NCI-H1092 treated with DMSO at 0.1 percent for 48 hours (cell line): Measurements from ENCODE around the gene TCERG1L.

Source experiments
- DNase-seq: peaks from one replicate; lab custom pipeline; 2025; lab: John Stamatoyannopoulos, UW

Gene TCERG1L

DNA sequence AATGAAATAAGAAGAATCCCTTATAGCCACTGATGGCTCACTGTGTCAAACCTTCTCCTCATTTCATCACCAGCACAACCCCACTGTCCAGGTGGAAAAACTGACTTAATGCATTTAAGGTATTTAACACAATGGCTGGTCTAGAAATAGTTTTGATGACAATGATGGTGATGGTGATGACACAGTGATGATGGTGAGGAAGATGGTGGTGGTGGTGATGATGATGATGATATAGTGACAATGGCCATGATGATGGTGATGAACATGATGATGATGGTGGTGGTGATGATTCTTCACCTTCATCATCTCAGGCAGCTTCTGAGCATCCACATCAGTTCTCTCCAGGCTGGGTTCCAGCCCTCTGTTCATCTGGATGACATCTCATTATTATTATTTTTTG, 186.6 kb downstream of the TCERG1L start:
- DNase-seq: no peak

DNA sequence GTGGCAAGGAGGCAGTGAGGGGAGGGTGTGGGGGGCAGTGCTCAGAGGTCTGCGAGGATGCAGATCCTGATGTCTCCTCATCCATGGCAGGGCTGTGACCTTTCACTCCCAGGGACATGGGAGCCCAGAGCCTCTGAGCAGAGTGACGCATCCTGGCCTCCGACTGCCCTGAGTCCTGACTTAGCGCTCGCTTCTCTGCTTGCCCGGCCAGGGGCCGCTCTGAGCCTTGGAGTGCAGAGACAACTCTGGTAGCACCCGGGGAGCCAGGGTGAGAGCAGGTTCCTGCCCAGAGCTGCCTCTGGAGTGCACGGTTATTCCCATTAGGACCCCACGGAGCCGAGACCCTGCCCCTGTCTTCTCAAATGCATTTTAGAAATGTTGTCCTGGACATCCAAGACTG, 188.0 kb downstream of the TCERG1L start:
- no peak for DNase-seq

DNA sequence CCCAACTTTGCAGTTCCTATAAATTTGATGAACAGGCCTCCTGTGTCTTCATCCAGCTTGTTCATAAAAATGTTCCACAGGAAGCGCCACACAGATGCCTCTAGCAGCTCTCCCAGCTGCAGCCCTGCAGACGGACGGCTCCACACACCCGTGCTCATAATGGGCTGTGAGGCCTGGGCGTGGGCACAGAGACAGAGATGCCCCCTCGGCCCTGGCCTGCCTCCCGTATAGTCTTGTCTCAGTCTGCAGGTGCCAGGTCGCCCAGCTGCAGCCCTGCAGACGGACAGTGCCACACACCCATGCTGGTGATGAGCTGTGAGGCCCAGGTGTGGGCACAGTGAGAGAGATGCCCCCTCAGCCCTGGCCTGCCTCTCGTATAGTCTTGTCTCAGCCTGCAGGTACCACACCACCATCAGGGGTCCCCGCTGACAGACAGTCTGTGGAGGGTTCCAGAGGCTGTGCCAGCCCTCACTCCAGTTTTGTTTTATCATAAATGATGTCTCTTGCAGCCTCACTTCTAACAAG, 189.9 kb downstream of the TCERG1L start:
- DNase-seq: no peak

DNA sequence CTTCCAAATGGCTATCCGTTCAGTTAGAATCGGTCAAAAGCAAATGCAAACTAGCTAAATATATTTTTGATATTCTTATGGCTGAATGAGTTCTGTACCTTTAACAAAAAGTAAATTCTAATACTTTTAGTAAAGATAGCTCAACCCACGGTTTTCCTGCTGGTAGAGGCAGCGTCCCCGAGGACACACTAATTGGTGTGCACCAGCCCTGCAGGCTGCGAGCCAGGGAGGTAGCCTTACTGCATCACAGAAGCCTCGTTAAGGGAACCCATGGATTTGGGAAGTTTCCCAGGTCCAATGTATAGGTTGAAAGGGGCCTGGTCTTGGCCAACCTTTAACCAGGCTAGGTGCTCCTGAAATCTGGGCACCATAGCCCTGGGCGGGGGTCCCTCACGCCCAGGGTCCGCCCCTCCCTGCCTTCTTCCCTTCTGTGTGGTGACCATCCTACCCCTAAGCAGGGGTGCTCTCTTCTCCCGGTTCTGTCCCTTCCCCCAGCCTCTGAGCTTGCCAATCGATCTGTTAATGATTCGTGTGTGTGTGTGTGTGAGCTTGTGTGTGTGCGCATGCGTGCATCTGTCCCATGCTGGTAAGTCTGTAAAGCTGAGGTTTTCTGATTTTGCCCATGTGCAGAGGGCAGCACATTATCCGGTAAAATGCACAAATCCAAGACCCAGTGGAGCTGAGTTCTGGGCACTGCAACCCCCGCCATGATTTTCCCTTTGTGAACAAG, 191.7 kb downstream of the TCERG1L start:
- no peak for DNase-seq

DNA sequence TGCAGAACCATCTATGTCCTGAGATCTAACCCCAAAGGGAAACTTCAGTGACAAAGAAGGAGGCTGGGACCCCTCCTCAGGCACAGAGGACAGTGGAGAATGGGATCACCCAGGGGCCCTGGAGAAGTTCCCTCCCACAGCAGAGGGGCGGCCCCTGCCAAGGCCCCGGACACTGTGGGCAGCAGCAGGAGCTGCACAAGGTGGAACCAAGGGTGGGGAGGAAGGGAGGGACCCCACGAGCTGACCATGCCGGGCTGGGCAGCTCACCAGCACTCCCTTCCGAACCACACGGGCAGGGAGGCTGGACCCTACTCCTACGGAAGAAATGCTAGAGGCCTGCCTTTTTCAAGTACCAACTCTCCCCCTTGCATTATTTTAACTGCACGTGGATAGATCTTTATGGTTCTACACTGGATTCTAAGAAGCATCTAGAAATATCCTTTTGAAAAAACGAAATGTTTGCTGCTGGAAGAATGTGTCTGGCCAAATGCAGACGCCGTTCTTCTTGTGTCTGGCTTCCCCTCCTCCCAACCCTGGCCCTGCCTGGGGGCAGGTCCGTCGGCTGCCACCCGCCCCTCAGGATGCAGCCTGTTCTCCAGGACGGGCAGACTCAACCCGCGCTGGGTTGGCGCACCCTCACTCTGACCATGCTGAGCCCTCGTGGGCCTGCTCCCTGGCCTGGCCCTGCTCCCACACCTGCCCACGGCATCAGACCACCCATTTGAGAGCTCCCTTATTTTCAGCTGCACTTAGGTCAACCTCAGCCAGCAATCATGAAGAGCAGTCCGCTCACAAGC, 193.9 kb downstream of the TCERG1L start:
- no peak for DNase-seq

DNA sequence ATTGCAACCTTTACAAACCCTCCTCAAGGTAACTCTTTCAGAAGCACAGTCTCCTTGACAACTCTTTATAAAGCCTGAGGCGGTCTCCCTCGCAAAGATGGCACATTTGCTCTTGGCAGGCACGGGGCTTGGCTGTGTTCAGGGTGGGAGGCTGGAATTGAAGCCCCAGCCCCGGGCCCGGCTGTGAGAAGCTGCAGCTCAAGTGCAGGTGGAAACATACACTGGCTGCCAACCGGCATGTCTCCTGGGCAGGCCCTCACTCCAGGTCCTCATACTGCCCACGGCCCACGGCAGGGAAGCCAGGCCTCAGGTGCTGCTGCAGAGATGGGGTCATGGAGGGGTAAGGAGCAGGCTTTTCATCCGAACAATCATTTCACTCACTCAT, 194.5 kb downstream of the TCERG1L start:
- DNase-seq: no peak

DNA sequence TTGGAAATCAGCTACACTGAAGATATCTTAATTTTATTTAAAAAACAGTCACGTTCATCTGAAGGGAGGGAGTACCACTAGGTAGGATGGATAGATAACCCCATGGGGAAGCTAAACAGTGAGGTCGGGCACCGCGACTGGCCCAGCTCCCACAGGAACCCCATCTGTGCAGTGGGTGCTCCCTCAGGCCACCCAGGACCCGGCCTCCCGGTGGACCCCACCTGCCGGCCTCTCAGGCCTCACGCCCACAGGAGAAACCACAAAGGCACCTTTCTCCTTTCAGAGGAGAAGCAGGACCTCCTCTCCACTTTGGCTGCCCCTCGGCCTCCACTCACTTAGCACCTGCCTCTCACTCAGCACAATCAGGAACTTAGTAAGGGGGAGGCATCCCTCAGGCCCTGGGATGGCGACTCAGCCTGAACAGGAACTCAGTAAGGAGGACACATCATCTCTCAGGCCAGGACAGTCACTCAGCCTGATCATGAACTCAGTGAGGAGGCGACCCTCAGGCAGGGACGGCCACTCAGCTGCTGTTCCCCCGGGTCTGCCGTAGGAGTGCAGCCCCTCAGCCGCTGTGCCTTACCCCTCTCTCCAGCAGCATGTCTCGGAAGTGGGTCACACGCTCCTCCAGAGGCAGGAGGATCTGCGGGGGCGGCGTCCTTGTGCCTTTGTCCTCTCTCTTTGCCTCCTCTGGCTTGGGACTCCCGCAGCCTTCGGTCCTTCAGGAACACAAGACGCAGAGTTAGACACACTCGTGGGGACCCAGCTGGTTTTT, 195.1 kb downstream of the TCERG1L start:
- DNase-seq: no peak

DNA sequence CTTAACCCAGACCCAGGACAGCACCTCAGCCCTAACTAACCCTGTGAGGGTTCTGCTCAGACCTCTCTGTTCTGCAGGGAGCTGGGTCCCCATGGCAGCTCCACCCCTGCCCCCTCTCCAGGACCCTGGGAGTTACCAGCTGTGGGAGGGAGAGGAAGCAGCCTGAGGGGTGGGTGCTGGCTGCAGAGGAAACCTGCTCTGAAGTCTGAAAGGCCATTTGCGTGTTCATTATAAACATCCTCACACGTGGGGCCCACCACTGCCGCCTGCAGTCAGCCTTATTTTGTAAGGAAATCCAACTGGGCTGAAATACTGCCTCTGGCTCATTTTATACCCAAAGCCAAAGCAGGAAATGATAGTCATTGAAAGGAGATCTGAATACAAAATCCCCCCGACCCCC, 195.7 kb downstream of the TCERG1L start:
- no peak for DNase-seq

DNA sequence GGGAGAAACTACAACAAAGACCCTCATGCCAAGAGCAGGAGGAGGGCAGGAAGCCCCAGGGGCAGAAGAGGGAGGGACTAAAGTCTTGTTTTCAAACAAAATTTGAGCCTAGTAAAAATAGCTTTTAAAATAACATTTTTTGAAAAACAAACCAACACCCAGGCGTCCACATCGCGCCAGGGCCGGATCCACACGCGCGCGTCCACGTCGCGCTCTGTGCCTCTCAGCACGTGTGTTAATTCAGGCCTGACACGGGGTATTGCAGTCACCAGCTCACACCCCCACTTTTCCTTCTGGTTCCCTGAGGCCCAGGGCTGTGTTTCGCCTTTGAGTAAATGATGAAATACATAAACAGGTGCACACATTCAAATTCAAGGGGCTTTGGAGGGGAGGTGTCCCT, 196.2 kb downstream of the TCERG1L start:
- DNase-seq: no peak

DNA sequence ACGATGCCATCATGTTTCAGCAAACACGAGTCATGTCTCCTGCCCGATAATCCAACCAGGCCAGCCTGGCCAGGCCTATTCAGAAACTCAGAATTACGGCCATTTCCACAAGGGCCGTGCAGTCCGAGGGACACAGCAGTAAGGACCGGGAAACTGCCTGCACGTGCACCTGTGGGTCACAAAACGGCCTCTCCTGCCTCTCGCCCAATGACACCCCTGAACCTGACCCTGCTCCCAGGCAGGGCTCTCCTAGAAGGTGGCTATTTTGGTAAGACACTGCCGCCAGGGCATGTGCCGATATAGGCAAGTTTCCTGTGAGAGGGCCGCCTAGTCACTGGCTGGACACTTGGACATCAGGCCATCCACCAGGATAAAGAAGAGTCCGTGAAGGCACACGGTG, 196.7 kb downstream of the TCERG1L start:
- no peak for DNase-seq

DNA sequence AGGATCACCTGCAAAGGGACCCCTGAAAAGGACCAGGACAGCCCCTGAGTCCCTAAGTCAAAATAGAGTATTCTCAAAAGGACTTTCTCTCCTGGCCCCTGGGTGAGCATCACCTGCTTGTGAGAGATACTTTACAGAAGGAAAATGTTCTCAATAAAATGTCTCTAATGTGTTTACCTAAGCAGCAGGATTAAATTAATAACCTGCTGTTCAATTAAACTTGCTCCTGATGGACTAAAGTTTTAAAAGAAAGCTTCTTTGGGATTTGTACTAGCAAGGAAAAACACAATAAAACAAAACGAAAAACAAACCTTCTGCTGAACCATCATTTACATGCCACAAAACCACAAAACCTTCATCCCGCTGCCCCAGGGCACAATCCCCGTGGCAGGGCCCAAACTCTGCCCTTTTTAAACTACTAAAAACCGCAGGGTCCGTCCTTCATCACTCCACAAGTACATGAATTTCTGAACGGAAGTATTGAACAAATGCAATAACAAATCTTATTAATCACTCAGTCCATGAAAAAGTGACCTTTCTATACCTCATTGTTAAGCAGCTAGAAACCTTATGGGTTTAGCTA, 197.7 kb downstream of the TCERG1L start:
- DNase-seq: no peak

DNA sequence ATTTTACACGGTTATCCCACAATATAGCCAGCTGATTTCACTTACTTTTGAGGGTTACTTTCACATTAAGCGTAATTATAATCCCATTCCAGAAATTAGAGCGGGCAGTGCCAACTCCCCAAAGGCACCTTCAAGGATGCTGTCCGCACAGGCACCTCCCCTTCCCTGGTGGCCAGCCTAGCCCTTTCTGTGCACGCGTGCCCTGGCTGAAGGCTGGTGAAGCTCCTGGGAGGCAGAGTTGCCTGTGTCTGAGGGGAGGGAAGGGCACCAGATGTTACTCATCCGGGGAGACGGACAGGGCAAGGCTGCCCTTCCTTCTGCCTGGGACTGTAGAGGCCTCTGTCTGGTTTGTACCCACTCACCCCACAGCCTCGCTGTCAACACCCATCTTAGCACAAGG, 198.4 kb downstream of the TCERG1L start:
- no peak for DNase-seq

DNA sequence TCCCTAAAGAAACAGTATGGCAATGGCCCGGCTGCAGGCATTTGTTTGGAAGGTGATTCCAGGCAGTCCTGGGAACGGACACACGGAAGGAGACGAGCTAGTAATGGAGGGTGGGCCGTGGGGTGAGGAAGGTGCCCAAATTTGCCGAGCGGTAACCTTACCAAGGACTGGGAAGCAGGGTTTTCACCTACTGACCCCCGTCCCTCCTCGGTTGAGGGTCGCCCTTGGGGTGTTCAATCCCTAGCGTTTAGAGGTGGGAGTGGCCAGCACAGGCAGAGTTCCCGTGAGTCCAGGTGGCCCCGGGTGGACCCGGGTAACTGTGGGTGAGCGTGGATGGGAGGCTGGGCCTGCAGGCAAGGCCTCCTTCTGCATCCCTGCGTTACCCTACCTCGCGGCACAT, 198.8 kb downstream of the TCERG1L start:
- DNase-seq: no peak

DNA sequence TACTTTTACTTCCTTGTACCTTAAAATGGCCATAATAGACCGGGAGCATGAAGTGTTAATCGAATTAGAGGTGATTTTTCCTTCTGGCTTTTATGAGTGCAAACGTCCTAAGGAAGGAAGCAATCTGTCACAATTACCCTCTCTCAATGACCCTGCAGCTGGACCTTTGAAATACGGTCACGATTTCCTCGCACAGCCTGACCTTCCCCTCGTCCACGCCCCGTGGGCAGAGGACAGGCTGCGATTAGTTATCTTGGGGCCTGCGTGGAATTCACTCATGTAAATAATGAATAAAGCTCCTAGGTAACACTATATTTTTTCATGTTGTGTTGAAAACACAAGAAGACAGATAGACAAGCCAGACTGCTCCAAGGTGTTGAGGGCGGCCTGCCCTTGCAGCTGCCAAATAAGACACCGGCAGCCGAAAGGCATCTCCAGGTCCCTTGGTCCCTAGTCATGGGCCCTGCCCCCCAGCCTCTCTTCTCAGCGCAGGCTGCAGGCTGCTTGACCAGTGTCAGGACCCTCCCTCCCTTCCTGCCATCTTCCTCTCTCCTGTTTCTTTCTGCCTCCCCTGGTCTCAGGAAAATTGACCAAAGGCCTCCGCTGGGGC, 199.9 kb downstream of the TCERG1L start:
- no peak for DNase-seq

DNA sequence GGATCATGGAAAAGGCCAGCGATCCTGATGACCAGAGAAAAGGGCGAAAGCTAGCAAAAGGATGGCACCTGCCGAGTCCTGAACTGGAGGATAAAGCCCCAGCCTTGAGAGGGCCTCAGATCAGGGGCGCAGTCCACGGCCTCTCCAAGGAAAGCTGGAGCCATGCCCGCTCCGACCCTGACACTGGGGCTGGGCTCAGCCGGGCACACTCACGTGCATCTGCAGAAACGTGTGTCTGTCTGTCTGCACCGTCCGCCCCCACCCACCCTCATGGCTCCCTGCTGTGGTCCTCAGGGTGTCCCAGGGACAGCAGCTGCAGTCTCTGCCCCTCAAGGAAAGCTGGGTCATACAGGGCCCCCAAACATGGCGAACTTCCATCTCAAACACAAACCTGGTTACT, 200.5 kb downstream of the TCERG1L start:
- no peak for DNase-seq

DNA sequence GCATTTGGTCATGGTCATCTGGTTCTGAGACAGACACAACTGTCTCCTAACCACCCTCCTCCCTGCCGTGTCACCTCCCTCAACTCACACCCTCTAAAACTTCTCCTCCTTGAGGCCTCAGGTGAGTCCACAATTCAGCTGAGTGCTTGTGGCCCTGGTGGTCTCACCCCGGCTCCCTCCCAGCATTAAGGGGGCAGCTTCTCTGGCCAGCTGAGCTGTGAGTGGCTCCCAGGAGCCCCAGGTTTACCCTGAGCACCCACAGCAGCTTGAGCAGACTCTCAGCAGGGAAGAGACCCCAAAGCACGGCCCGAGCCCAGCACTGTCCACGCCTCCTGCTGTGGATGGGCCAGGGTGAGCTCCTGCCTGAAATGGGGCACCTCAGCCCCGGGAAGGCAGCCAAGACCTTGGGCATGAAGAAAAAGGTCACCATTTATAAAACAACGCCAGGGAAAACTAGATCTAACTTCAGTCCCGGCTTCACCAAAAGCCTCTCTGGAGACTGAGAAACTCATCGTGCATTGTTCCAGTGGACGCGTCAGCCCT, 201.2 kb downstream of the TCERG1L start:
- DNase-seq: no peak

DNA sequence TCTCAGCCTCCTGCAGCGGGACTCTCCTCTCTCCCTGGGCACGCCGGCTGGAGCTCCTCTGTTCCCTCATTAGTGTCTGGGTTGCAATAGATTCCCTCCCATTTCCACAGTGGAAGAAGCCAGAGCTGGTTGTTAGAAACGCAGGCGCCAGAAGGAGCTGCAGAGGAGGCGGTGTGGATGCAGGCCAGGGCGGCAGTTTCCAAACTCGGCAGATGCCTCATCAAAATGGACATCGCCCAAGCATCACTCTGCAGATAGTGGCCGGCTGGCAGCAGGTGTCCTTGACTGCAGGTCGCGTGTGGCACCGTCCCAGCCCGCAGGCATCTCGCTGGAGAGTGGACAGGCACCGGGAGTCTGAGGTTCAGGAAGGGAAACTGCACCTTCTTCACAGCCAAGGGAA, 201.8 kb downstream of the TCERG1L start:
- DNase-seq: no peak

DNA sequence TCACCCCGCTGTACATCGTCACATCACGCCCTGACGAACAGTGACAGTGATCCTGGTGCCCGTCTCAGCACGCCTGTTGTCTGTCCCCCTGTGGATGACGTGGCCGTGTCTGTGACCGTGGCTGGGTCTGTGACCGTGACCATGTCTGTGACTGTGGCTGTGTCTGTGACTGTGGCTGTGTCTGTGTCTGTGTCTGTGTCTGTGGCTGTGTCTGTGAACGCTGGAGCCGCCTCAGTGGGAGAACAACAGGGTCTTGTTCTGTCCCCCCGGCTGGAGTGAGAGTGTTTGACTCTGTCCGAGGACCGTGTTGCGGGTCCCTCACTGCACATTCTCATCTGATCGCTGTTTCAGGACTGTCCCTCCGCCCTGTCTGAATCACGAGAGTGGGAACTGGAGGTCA, 202.2 kb downstream of the TCERG1L start:
- DNase-seq: no peak

DNA sequence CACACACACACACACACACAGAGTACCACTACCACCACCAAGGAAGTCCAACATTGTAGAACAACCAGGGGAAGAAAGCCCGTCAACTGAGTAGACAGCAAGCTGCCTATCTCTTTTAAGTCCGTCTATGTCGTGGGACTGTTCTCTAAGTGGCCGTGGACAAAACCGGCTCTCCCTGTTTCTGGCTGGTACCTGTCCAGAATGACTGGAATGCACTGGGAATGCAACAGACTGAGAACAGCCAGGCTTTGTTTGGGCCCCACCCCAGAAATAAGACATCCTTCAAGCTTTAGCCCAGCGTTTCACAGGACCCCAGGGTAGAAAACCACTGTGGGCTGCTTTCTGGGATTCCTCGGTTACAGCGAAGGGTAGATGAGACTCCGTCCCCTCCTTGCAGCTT, 203.6 kb downstream of the TCERG1L start:
- DNase-seq: no peak

DNA sequence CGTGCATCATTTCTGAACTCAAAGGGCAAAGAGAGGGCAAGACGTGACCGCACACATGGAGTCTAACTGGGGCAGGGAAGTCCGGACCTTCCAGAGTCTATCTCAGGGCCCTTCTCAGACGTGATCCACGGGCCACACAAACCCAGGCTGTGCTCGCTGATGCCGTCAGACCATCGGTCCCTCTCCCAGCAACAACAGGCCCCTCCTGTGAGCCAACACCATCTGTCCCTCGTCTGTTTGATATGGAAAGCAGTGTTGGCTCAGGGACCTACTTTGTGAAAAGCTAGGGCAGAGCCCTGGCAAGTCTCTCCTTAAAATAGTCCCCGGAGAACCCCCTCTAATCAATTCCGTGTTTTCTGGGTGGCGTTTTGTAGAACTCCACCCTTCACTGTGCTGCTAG, 208.8 kb downstream of the TCERG1L start:
- no peak for DNase-seq

DNA sequence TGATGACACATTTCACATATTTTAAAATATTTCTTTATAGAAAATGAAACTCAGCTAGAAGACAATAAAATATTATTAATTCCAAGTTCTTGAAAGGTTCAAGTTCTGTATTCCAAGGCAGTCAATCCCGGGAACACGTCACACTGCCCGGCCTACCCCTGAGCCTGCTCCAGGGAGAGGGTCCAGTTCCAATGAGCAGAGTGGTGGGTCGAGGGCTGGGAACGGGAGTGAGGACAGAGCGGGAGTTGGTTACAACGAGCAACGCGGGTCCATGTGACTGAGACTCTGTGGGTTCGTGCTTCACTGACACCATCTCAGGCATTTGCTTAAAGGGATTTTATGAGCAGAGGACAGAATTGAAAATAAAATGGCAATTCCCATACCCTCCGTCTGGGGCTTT, 209.4 kb downstream of the TCERG1L start:
- DNase-seq: no peak
